ENCODE data around the gene KCNF1.

The KCNF1 gene

GRCh38 chr2:10933700-10934225 is 22.0 kb downstream of the KCNF1 start:
- Histone ChIP-seq H3K9me3 (ENCODE audit: control insufficient read depth, insufficient read depth, low read depth, low read length) (peaks cover 11% of the 10 kb centered on the region), H3K4me1 (ENCODE audit: control insufficient read depth, insufficient read depth, low read length) (peaks cover 20% of the 10 kb centered on the region), H3K9ac (ENCODE audit: low read length) (no peak overlapping the region), H3K27me3 (ENCODE audit: control insufficient read depth, insufficient read depth, low read length) (no peaks in the 10 kb centered on the region), H3K27ac (ENCODE audit: low read depth, low read length) (no peak overlapping the region), H3K36me3 (ENCODE audit: control insufficient read depth, insufficient read depth, low read length) (no peaks in the 10 kb centered on the region), H3K4me3 (ENCODE audit: low read depth, low read length) (no peak overlapping the region)

DNA sequence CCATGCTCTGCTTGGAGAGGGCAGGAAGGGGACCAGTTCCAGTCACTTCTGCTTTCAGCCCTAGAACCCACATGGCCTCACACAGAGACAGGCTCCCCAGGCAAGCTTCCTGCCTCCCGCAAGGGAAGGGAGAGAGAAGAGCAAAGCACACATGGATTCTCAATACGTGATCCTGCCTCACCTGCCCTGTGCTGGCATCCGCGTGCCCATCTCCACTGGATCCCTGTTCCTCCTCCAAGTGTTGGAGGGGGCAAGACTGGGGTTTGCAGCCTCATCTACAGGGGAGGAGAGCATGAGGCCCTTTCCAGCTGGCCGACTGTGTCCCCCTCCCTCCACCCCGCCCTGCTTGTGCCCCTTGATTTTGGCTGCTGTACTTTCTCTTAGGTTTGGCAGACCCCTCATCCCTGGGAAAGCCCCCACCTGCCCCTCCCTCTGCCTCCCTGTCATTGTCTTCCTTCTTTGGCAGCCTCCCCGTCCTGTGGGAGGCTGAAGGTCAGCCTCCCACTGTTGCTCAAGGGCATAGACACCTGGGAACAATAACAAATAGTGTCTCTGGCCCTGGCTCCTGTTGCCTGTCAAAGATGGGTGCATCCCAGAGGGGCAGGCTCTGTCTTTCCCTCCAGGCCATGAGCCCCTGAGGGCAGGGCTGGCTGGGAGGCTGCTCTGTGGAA is 22.7 kb downstream of the KCNF1 start:
- peaks cover 20% of the 10 kb centered on the region for H3K4me1 ChIP-seq (ENCODE audit: control insufficient read depth, insufficient read depth, low read length)
- H3K9ac ChIP-seq (ENCODE audit: low read length): no peak overlapping the region
- H3K27me3 ChIP-seq (ENCODE audit: control insufficient read depth, insufficient read depth, low read length): no peaks in the 10 kb centered on the region
- H3K9me3 ChIP-seq (ENCODE audit: control insufficient read depth, insufficient read depth, low read depth, low read length): peaks cover 17% of the 10 kb centered on the region
- H3K36me3 ChIP-seq (ENCODE audit: control insufficient read depth, insufficient read depth, low read length): no peaks in the 10 kb centered on the region
- H3K4me3 ChIP-seq (ENCODE audit: low read depth, low read length): no peak overlapping the region
- no peak overlapping the region for H3K27ac ChIP-seq (ENCODE audit: low read depth, low read length)

GRCh38 chr2:10934979-10935350 is 23.2 kb downstream of the KCNF1 start:
- Histone ChIP-seq H3K4me1 (ENCODE audit: control insufficient read depth, insufficient read depth, low read length) (peaks cover 20% of the 10 kb centered on the region), H3K9ac (ENCODE audit: low read length) (peak overlapping the region; percentile 17), H3K9me3 (ENCODE audit: control insufficient read depth, insufficient read depth, low read depth, low read length) (peaks cover 23% of the 10 kb centered on the region), H3K27ac (ENCODE audit: low read depth, low read length) (no peak overlapping the region), H3K27me3 (ENCODE audit: control insufficient read depth, insufficient read depth, low read length) (no peaks in the 10 kb centered on the region), H3K36me3 (ENCODE audit: control insufficient read depth, insufficient read depth, low read length) (no peaks in the 10 kb centered on the region), H3K4me3 (ENCODE audit: low read depth, low read length) (no peak overlapping the region)

GRCh38 chr2:10935366-10935918 is 23.7 kb downstream of the KCNF1 start:
- no peaks in the 10 kb centered on the region for H3K27me3 ChIP-seq (ENCODE audit: control insufficient read depth, insufficient read depth, low read length)
- no peak overlapping the region for H3K27ac ChIP-seq (ENCODE audit: low read depth, low read length)
- H3K4me3 ChIP-seq (ENCODE audit: low read depth, low read length): no peak overlapping the region
- no peak overlapping the region for H3K9ac ChIP-seq (ENCODE audit: low read length)
- no peaks in the 10 kb centered on the region for H3K36me3 ChIP-seq (ENCODE audit: control insufficient read depth, insufficient read depth, low read length)
- peaks cover 26% of the 10 kb centered on the region for H3K9me3 ChIP-seq (ENCODE audit: control insufficient read depth, insufficient read depth, low read depth, low read length)
- H3K4me1 ChIP-seq (ENCODE audit: control insufficient read depth, insufficient read depth, low read length): peaks cover 16% of the 10 kb centered on the region

DNA sequence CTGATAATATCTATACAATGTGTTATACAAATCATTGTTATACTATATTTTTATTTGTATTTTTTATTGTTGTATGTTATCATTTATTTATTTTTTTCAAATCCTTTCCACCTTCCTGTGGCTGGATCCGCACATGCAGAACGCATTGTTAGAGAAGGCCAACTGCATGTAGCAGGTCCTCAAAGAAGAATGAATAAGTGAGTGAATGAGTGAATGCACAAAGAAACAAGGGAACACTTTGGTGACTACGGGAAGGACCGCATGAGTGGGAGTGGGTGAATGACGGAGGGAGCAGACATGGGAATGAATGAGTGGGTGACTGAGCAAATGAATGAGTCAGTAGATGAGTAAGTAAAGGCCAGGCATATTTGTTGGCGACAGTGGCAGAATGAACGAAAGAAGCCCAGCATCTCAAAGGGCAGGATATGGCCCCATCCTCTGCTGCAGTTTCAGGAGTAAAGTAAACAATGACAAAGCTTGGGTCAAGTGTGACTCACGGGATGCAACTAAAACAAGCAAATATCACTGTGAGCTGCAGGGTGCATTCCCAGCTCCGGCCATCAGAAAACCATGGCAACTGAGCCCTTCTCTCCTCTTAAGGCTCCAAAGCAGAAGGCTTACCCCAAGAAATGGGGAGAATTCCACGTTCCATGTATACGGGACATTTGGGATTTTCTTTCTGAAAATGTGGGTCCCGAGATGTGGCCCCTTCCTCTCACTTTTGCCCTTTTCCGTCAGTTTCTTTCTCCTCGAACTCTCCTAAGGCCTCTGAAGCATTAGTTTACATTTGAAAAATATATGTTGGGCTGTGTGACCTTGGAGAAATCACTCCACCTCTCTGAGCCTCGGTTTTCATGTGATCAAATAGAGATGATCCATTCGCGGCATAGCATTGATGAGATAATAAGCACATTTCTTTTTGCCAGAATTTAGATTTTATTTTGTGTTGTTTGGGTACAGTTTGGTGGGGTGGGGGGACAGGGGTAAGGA is 24.5 kb downstream of the KCNF1 start:
- Histone ChIP-seq H3K9me3 (ENCODE audit: control insufficient read depth, insufficient read depth, low read depth, low read length) (peaks cover 26% of the 10 kb centered on the region), H3K4me3 (ENCODE audit: low read depth, low read length) (no peak overlapping the region), H3K4me1 (ENCODE audit: control insufficient read depth, insufficient read depth, low read length) (peaks cover 14% of the 10 kb centered on the region), H3K9ac (ENCODE audit: low read length) (peak overlapping the region; percentile 18), H3K27me3 (ENCODE audit: control insufficient read depth, insufficient read depth, low read length) (no peaks in the 10 kb centered on the region), H3K27ac (ENCODE audit: low read depth, low read length) (0 out of 2 replicates have a peak overlapping the region, but pooled peaks have one; percentile 20), H3K36me3 (ENCODE audit: control insufficient read depth, insufficient read depth, low read length) (no peaks in the 10 kb centered on the region)

DNA sequence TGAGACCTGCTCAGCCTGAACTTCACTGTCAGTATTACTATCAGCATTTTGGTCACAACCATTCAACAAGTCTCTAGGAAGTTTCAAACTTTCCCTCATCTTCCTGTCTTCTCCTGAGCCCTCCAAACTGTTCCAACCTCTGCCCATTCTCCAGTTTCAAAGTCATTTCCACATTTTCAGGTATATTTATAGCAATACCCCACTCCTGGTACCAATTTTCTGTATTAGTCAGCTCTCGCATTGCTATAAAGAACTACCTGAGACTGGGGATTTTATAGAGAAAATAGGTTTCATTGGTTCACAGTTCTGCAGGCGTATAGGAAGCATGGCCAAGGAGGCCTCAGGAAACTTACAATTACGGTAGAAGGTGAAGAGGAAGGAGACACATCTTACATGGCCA is 27.3 kb downstream of the KCNF1 start:
- Histone ChIP-seq H3K27ac (ENCODE audit: low read depth, low read length) (no peak overlapping the region), H3K9me3 (ENCODE audit: control insufficient read depth, insufficient read depth, low read depth, low read length) (peaks cover 26% of the 10 kb centered on the region), H3K4me3 (ENCODE audit: low read depth, low read length) (no peak overlapping the region), H3K27me3 (ENCODE audit: control insufficient read depth, insufficient read depth, low read length) (no peaks in the 10 kb centered on the region), H3K4me1 (ENCODE audit: control insufficient read depth, insufficient read depth, low read length) (peaks cover 14% of the 10 kb centered on the region), H3K36me3 (ENCODE audit: control insufficient read depth, insufficient read depth, low read length) (no peaks in the 10 kb centered on the region), H3K9ac (ENCODE audit: low read length) (no peak overlapping the region)

- Histone ChIP-seq H3K36me3 (ENCODE audit: control insufficient read depth, insufficient read depth, low read length) (no peaks in the 10 kb centered on the region), H3K9ac (ENCODE audit: low read length) (no peak overlapping the region), H3K9me3 (ENCODE audit: control insufficient read depth, insufficient read depth, low read depth, low read length) (peaks cover 26% of the 10 kb centered on the region), H3K4me3 (ENCODE audit: low read depth, low read length) (no peak overlapping the region), H3K27ac (ENCODE audit: low read depth, low read length) (no peak overlapping the region), H3K4me1 (ENCODE audit: control insufficient read depth, insufficient read depth, low read length) (peaks cover 5% of the 10 kb centered on the region), H3K27me3 (ENCODE audit: control insufficient read depth, insufficient read depth, low read length) (no peaks in the 10 kb centered on the region)
These were observed 28.9 kb downstream of the KCNF1 start for GRCh38 chr2:10940596-10940995.

DNA sequence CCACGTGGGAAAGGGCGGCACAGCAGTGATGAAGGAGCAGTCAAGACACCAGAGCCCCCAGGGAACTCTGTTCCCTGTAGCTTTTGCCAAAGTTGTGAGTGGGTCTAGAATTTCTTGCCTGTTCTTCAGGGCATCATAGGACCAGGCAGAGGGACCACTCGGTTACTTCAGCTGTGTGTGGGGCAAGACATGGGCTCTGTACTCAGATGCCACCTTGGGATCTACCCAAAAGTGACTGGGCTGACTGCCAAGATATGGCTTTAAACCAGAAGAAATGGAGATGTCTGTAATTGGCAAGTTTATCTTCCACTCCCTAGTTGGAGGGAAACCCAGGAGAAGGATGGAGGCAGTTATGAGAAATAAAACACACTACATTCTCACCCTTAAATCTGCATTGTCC is 29.6 kb downstream of the KCNF1 start:
- Histone ChIP-seq H3K9me3 (ENCODE audit: control insufficient read depth, insufficient read depth, low read depth, low read length) (peaks cover 26% of the 10 kb centered on the region), H3K9ac (ENCODE audit: low read length) (no peak overlapping the region), H3K4me1 (ENCODE audit: control insufficient read depth, insufficient read depth, low read length) (no peaks in the 10 kb centered on the region), H3K27ac (ENCODE audit: low read depth, low read length) (no peak overlapping the region), H3K4me3 (ENCODE audit: low read depth, low read length) (no peak overlapping the region), H3K36me3 (ENCODE audit: control insufficient read depth, insufficient read depth, low read length) (no peaks in the 10 kb centered on the region), H3K27me3 (ENCODE audit: control insufficient read depth, insufficient read depth, low read length) (no peaks in the 10 kb centered on the region)

GRCh38 chr2:10944799-10945198 is 33.1 kb downstream of the KCNF1 start:
- H3K9me3 ChIP-seq (ENCODE audit: control insufficient read depth, insufficient read depth, low read depth, low read length): peaks cover 5% of the 10 kb centered on the region; the same call in 1 of the 2 replicates
- H3K27ac ChIP-seq (ENCODE audit: low read depth, low read length): no peak overlapping the region
- H3K4me3 ChIP-seq (ENCODE audit: low read depth, low read length): no peak overlapping the region
- no peaks in the 10 kb centered on the region for H3K36me3 ChIP-seq (ENCODE audit: control insufficient read depth, insufficient read depth, low read length)
- H3K9ac ChIP-seq (ENCODE audit: low read length): no peak overlapping the region
- no peaks in the 10 kb centered on the region for H3K4me1 ChIP-seq (ENCODE audit: control insufficient read depth, insufficient read depth, low read length)
- no peaks in the 10 kb centered on the region for H3K27me3 ChIP-seq (ENCODE audit: control insufficient read depth, insufficient read depth, low read length)

DNA sequence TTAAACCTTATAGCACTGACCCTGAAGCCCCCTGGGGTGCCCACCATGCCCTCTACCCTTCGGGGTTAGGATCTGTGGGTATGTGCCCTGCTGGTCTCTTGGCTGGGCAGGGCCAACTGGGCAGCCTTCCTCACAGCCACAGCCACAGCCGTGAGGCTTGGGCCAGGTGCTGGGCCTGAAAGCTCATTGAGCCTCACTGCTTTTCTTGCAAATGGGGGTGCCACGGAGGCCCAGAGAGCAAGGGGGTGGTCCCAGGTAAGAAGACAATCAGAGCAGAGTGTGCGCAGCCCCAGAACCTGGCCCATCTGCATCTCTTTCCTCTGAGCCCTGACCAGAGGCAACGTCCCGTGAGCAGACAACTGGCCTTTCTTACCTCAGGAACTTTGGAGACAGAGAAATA is 34.7 kb downstream of the KCNF1 start:
- Histone ChIP-seq H3K36me3 (ENCODE audit: control insufficient read depth, insufficient read depth, low read length) (no peaks in the 10 kb centered on the region), H3K4me3 (ENCODE audit: low read depth, low read length) (no peak overlapping the region), H3K27me3 (ENCODE audit: control insufficient read depth, insufficient read depth, low read length) (no peaks in the 10 kb centered on the region), H3K4me1 (ENCODE audit: control insufficient read depth, insufficient read depth, low read length) (no peaks in the 10 kb centered on the region), H3K27ac (ENCODE audit: low read depth, low read length) (no peak overlapping the region), H3K9me3 (ENCODE audit: control insufficient read depth, insufficient read depth, low read depth, low read length) (peaks cover 5% of the 10 kb centered on the region; the same call in 1 of the 2 replicates), H3K9ac (ENCODE audit: low read length) (no peak overlapping the region)

Data from HUES6 (cell line).